GM21528 (cell line): ENCODE data around the gene SLC26A9.
"Not testable (repeated sequence)": the region's sequence is repeated elsewhere in the genome, so short reads cannot be mapped to it uniquely, and the experiment has no call there.

Experiments
- ATAC-seq: cut with Tn5 transposase; IDR thresholded peaks from one replicate; pipeline ENCODE4 v1.9.1; 2021; ENCODE audit warnings: mild to moderate bottlenecking, moderate library complexity; ENCODE audit not compliant: unreplicated experiment, low FRiP score

SLC26A9 gene

GRCh38 chr1:205907794-205908193, 35.5 kb downstream of the SLC26A9 start:
- ATAC-seq: no peak

DNA sequence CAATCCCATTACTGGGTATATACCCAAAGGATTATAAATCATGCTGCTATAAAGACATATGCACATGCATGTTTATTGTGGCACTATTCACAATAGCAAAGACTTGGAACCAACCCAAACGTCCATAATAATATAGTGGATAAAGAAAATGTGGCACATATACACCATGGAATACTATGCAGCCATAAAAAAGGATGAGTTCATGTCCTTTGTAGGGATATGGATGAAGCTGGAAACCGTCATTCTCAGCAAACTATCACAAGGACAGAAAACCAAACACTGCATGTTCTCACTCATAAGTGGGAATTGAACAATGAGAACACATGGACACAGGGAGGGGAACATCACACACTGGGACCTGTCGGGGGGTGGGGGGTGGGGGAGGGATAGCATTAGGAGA, 38.2 kb downstream of the SLC26A9 start:
- ATAC-seq: not testable (repeated sequence)

- no peak for ATAC-seq
Measured at GRCh38 chr1:205896351-205896750, 46.9 kb downstream of the SLC26A9 start.

DNA sequence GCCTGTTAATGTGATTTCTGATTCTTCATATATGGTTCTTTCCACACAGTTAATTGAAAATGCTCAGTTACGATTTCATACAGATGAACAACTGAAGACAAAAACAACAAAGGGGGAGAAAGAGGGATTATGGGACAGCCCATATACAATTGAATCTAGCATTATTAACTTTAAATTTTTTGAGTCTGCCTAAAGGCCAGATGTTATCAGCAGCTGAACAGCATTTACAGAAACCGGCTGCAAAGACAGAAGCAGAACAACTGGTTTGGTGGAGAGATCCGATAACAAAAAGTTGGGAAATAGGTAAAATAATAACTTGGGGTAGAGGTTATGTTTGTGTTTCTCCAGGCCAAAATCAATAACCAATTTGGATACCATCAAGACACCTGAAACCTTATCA, 49.1 kb downstream of the SLC26A9 start:
- not testable (repeated sequence) for ATAC-seq

- not testable (repeated sequence) for ATAC-seq
Measured at GRCh38 chr1:205892175-205892574, 51.1 kb downstream of the SLC26A9 start.

- not testable (repeated sequence) for ATAC-seq
Measured at GRCh38 chr1:205891481-205891880, 51.8 kb downstream of the SLC26A9 start.

DNA sequence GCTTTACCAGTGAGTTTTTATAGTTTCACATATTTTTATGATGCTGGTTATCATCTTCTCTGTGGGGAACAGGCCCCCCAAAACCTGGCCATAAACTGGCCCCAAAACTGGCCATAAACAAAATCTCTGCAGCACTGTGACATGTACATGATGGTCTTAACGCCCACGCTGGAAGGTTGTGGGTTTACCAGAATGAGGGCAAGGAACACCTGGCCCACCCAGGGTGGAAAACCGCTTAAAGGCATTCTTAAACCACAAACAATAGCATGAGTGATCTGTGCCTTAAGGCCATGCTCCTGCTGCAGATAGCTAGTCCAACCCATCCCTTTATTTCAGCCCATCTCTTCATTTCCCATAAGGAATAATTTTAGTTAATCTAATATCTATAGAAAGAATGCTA, 52.6 kb downstream of the SLC26A9 start:
- ATAC-seq: not testable (repeated sequence)

DNA sequence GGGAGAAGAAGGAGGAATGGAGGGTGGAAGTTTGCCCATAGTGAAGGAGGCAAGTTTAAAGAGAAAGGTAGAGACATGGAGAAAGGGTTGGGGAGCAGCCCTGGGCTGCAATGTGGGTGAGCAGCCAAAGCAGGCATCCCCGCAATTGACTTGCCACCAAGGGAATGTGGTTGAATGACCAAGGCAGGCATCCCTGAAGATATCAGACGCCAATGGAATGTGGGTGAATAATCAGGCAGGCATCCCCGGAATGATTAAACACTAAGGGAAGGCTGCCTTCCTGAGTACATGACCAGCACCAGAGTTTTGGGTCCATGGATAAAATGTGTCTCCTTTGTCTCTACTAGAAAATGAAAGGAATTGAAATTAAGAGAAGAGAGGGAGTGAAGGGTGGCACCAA, 53.5 kb downstream of the SLC26A9 start:
- not testable (repeated sequence) for ATAC-seq

- ATAC-seq: not testable (repeated sequence)
Measured at GRCh38 chr1:205889006-205889405, 54.2 kb downstream of the SLC26A9 start.

- no peak for ATAC-seq
Measured at GRCh38 chr1:205883792-205884191, 59.5 kb downstream of the SLC26A9 start.

GRCh38 chr1:205880923-205881322, 62.3 kb downstream of the SLC26A9 start:
- no peak for ATAC-seq

DNA sequence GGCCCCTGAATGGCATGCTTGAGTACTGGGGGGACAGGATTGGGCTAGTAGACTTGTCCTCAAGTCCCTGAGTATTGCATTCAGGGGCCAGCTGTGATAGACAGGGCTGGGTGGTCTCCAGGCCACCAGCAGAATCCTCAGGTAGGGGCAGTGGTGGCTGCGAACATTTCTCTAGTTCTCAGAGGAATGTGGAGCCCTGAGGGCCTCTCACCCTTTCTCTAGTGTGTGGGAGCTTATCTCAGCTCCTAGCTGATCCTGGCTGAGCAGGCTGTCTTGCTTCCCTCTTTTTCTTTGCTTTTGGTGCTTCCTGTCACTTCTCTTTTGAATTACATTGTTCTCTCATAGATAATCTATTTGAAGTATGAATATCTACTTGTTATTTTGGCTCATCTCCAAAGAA, 63.3 kb downstream of the SLC26A9 start:
- no peak for ATAC-seq

GRCh38 chr1:205878026-205878425, 65.2 kb downstream of the SLC26A9 start:
- no peak for ATAC-seq

DNA sequence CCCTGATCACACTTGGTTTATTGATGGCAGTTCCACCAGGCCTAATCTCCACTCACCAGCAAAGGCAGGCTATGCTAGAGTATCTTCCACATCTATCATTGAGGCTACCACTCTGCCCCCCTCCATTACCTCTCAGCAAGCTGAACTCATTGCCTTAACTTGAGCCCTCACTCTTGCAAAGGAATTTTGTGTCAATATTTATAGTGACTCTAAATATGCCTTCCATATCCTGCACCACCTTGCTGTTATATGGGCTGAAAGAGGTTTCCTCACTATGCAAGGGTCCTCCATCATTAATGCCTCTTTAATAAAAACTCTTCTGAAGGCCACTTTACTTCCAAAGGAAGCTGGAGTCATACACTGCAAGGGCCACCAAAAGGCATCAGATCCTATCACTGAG, 70.1 kb downstream of the SLC26A9 start:
- not testable (repeated sequence) for ATAC-seq

DNA sequence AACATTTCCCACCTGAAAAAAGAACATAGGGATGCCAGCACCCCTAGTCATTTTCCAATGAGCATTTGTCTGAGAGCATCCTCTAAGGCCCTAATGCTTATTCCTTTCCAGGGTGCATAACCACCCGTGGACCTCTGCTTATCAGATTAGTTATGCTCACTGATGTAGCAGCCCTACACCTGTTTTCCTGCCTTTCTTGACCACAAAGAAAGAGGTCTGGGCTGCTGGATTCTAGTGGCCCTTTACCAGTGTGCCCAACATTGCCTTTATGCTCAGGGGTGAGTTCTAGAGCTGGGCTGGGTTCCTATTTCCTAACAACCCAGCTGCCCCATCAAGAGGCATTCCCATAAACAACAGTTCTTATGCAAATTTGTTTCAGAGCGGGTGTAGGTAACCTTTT, 73.0 kb downstream of the SLC26A9 start:
- ATAC-seq: no peak
